ENCODE data around the gene PGAP6. TPM values are rescaled to one million over a fixed set of nuclear protein-coding genes. Genes with fewer than 3 reads are reported as not detected.

PGAP6 gene
- total RNA-seq = 10 to 100 TPM; 24.5 to 49.5 (median 36.7) TPM

GRCh38 chr16:381789-382717 is at the start of gene PGAP6:
PGAP6 (minus strand) TSS chr16:381978; CDS start chr16:381821, 157 bp downstream.
- Histone ChIP-seq H3K9me3 (no peaks in the 10 kb centered on the region), H3K27ac (peak within 1 kb of the TSS; percentile 77 to 87), H3K27me3 (no peaks in the 10 kb centered on the region), H3K36me3 (no peaks in the 10 kb centered on the region), H3K4me1 (peaks cover 3 to 4% of the 10 kb centered on the region in 2 donors), H3K4me3 (peak within 1 kb of the TSS; percentile 72 to 81 (median 72))
- intact Hi-C loops (cut with DNase I; ENCODE audit: low total_unique reads) = no loop called here
- DNase-seq (ENCODE audit: low spot score in 2 of 2) = no peak
- TF ChIP-seq POLR2AphosphoS5 (IDR thresholded peaks at IDR 0.05) = peak in 1 of 3 donors; percentile 17
- no peak for TF ChIP-seq POLR2A (IDR thresholded peaks at IDR 0.05)

GRCh38 chr16:430904-431303 is 49.1 kb upstream of the PGAP6 start:
- no peaks in the 10 kb centered on the region for H3K9me3 ChIP-seq
- H3K27me3 ChIP-seq = no peaks in the 10 kb centered on the region
- intact Hi-C loops (cut with DNase I; ENCODE audit: low total_unique reads) = no loop called here
- H3K4me3 ChIP-seq = no peak overlapping the region
- DNase-seq (ENCODE audit: low spot score in 2 of 2) = no peak
- H3K27ac ChIP-seq = no peak overlapping the region
- H3K36me3 ChIP-seq = no peaks in the 10 kb centered on the region
- H3K4me1 ChIP-seq = no peaks in the 10 kb centered on the region
- no peak for TF ChIP-seq POLR2AphosphoS5 (IDR thresholded peaks at IDR 0.05)
- TF ChIP-seq POLR2A (IDR thresholded peaks at IDR 0.05) = no peak
- TF ChIP-seq, protein P1, sequence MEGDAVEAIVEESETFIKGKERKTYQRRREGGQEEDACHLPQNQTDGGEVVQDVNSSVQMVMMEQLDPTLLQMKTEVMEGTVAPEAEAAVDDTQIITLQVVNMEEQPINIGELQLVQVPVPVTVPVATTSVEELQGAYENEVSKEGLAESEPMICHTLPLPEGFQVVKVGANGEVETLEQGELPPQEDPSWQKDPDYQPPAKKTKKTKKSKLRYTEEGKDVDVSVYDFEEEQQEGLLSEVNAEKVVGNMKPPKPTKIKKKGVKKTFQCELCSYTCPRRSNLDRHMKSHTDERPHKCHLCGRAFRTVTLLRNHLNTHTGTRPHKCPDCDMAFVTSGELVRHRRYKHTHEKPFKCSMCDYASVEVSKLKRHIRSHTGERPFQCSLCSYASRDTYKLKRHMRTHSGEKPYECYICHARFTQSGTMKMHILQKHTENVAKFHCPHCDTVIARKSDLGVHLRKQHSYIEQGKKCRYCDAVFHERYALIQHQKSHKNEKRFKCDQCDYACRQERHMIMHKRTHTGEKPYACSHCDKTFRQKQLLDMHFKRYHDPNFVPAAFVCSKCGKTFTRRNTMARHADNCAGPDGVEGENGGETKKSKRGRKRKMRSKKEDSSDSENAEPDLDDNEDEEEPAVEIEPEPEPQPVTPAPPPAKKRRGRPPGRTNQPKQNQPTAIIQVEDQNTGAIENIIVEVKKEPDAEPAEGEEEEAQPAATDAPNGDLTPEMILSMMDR (IDR thresholded peaks at IDR 0.05) = no peak

GRCh38 chr16:427250-427649 is 45.5 kb upstream of the PGAP6 start:
- Histone ChIP-seq H3K4me1 (peaks cover 0 to 8% of the 10 kb centered on the region in 2 donors), H3K9me3 (no peaks in the 10 kb centered on the region), H3K4me3 (peak overlapping the region; percentile 64 to 87 (median 71)), H3K36me3 (no peaks in the 10 kb centered on the region), H3K27me3 (no peaks in the 10 kb centered on the region), H3K27ac (no peak overlapping the region)
- intact Hi-C loops (cut with DNase I; ENCODE audit: low total_unique reads) = no loop called here
- TF ChIP-seq POLR2A (IDR thresholded peaks at IDR 0.05) (no peak), POLR2AphosphoS5 (IDR thresholded peaks at IDR 0.05) (no peak)
- TF ChIP-seq, protein P1 (IDR thresholded peaks at IDR 0.05) = no peak
- no peak for DNase-seq (ENCODE audit: low spot score in 2 of 2)

DNA sequence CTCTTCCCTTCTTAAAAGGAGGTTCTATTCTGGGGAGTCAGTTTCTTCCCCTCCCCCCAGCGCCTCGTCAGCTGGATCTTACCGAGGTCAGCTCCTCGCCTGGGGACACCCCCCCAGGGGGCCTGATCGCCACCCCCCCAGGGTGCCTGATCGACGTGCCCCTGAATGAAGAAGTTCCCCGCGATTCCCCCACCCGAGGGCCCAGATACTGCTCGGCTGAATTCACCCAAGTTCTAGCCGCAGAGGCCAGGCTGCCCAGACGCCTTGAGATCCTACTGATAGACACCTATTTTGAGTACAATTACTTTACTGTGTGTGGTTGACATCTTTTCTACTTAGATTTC is 45.1 kb upstream of the PGAP6 start:
- Histone ChIP-seq H3K27me3 (no peaks in the 10 kb centered on the region), H3K4me1 (peaks cover 0 to 8% of the 10 kb centered on the region in 2 donors), H3K27ac (no peak overlapping the region), H3K9me3 (no peaks in the 10 kb centered on the region), H3K36me3 (no peaks in the 10 kb centered on the region), H3K4me3 (peak overlapping the region; percentile 64 to 87 (median 71))
- no peak for DNase-seq (ENCODE audit: low spot score in 2 of 2)
- intact Hi-C loops (cut with DNase I; ENCODE audit: low total_unique reads) = no loop called here
- TF ChIP-seq, protein P1 (IDR thresholded peaks at IDR 0.05) = no peak
- TF ChIP-seq POLR2A (IDR thresholded peaks at IDR 0.05) = no peak
- no peak for TF ChIP-seq POLR2AphosphoS5 (IDR thresholded peaks at IDR 0.05)

DNA sequence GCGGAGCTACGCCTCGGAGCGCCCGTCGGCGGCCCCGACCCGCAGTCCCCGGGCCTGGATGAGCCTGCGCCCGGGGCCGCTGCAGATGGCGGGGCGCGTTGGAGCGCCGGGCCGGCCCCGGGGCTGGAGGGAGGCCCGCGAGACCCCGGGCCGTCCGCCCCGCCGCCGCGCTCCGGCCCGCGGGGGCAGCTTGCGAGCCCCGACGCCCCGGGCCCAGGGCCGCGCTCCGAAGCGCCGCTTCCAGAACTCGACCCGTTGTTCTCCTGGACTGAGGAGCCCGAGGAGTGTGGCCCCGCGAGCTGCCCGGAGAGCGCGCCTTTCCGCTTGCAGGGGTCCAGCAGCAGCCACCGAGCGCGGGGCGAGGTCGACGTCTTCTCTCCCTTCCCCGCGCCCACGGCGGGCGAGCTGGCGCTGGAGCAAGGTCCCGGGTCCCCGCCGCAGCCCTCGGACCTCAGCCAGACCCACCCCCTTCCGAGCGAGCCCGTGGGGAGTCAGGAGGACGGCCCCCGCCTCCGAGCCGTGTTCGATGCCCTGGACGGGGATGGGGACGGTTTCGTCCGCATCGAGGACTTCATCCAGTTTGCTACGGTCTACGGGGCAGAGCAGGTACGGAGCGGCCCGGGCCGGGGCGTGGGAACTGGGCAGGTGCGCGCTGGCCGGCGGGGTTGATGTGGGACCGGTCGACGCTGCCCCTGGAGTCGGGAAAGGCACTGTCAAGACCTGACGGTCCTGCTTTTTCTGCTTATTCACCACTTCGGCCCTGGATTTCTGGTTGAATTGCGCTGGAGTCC is 44.5 kb upstream of the PGAP6 start:
- Histone ChIP-seq H3K9me3 (no peaks in the 10 kb centered on the region), H3K27me3 (no peaks in the 10 kb centered on the region), H3K4me3 (peak overlapping the region; percentile 64 to 87 (median 71)), H3K27ac (peak overlapping the region in 1 of 2 donors; percentile 97), H3K4me1 (peaks cover 0 to 8% of the 10 kb centered on the region in 2 donors), H3K36me3 (no peaks in the 10 kb centered on the region)
- no peak for DNase-seq (ENCODE audit: low spot score in 2 of 2)
- intact Hi-C loops (cut with DNase I; ENCODE audit: low total_unique reads) = no loop called here
- TF ChIP-seq POLR2A (IDR thresholded peaks at IDR 0.05) (no peak), POLR2AphosphoS5 (IDR thresholded peaks at IDR 0.05) (no peak)
- TF ChIP-seq, protein P1 (IDR thresholded peaks at IDR 0.05) = no peak

Measured in breast epithelium (tissue), 4 donors.